Neural cell (in vitro differentiated cells): ENCODE measurements around the gene CAMKMT.

Experiments
- CTCF ChIP-seq: fragments of 450-650 bp; IDR thresholded peaks from 2 replicates; pipeline ENCODE4 v1.5.1; 2014; ENCODE audit warnings: antibody characterized with exemption, mild to moderate bottlenecking, moderate library complexity; ENCODE audit not compliant: poor library complexity, severe bottlenecking
- EZH2 ChIP-seq: fragments of 200-600, 300-800 bp; shearing (Covaris generic), sonication (generic); IDR thresholded peaks from 2 replicates; pipeline ENCODE4 v1.6.1; 2014; ENCODE audit warnings: antibody characterized with exemption, low read length, borderline replicate concordance, mild to moderate bottlenecking; ENCODE audit not compliant: insufficient read depth, poor library complexity, severe bottlenecking
- POLR2AphosphoS5 ChIP-seq: IDR thresholded peaks from 2 replicates; pipeline ENCODE4 v1.6.1; 2012
- RAD21 ChIP-seq: fragments of 450-650 bp; conservative IDR thresholded peaks from 2 replicates; pipeline ENCODE4 v1.6.1; 2014; ENCODE audit warnings: antibody characterized with exemption, mild to moderate bottlenecking, moderate library complexity
- SMC3 ChIP-seq: fragments of 450-650 bp; conservative IDR thresholded peaks from 2 replicates; pipeline ENCODE4 v1.6.1; 2014; ENCODE audit warnings: antibody characterized with exemption, mild to moderate bottlenecking, moderate library complexity; ENCODE audit not compliant: poor library complexity
- TAF1 ChIP-seq: IDR thresholded peaks from 2 replicates; pipeline ENCODE4 v1.6.1; 2012; ENCODE audit warnings: low read depth

DNA sequence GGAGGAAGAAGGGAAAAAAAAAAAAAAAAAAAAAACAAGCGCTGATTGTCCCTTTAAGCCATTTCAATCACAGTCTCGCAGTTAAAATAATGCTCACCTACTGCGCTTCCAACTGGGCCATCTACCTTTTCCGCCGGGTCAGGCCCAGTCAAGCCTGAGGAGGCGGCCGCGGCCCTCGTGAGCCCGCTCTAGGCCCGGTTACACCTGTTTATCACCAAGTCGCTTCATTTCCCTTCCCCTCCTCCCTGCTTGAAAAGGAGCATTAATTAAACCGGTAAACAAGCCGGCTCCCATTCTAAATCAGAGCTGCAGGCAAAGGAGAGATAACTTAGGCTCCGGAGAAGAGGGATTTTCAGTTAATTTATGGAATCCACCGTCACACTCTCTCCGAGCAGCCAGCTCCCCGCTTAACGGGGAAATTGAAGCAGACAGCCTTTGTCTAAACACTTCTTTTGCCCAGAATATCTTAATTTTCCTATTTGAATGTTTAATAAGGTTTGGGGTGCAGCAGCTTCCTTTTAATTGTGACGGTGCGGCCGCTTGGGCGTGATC, 439.6 kb downstream of the CAMKMT start:
- TF ChIP-seq CTCF: no peak
- no peak for TF ChIP-seq EZH2
- no peak for TF ChIP-seq RAD21
- TF ChIP-seq SMC3: no peak
- no peak for TF ChIP-seq TAF1
- no peak for TF ChIP-seq POLR2AphosphoS5
